ENCODE measurements around the gene RNU5B-1. TPM values are rescaled to one million over a fixed set of nuclear protein-coding genes. Genes with fewer than 3 reads are reported as not detected.

RNU5B-1 gene
- polyA plus RNA-seq, 6 donors from 2014 or later, result not detected

- Mint-ChIP-seq H3K4me1 (peaks cover 24 to 27% (median 24%) of the 10 kb centered on the region in 3 donors), H3K27ac (peak overlapping the region in 1 of 6 donors; percentile 16), H3K4me3 (no peak overlapping the region), H3K27me3 (no peaks in the 10 kb centered on the region), H3K36me3 (peaks cover 0 to 5% of the 10 kb centered on the region in 2 donors), H3K9me3 (no peaks in the 10 kb centered on the region)
- no peak for DNase-seq
- ATAC-seq (ENCODE audit: low read depth in 2 of 2), result no peak
Measured at GRCh38 chr15:65275728-65276126, 28.8 kb upstream of the RNU5B-1 start.

GRCh38 chr15:65277015-65277414, 27.5 kb upstream of the RNU5B-1 start:
- Mint-ChIP-seq H3K9me3 (no peaks in the 10 kb centered on the region), H3K36me3 (peaks cover 0 to 5% of the 10 kb centered on the region in 2 donors), H3K4me3 (no peak overlapping the region), H3K27me3 (no peaks in the 10 kb centered on the region), H3K27ac (peak overlapping the region in 1 of 6 donors; percentile 66), H3K4me1 (peaks cover 26 to 29% (median 27%) of the 10 kb centered on the region in 3 donors)
- ATAC-seq (ENCODE audit: low read depth in 2 of 2) (no peak), DNase-seq (no peak)

- H3K36me3 Mint-ChIP-seq, result peaks cover 0 to 5% of the 10 kb centered on the region in 2 donors
- H3K27me3 Mint-ChIP-seq, result no peaks in the 10 kb centered on the region
- H3K4me3 Mint-ChIP-seq, result no peak overlapping the region
- H3K27ac Mint-ChIP-seq, result peak overlapping the region in 1 of 6 donors; percentile 68
- no peaks in the 10 kb centered on the region for H3K9me3 Mint-ChIP-seq
- ATAC-seq (ENCODE audit: low read depth in 2 of 2) (no peak), DNase-seq (no peak)
- H3K4me1 Mint-ChIP-seq, result peaks cover 23 to 32% (median 27%) of the 10 kb centered on the region in 3 donors
Measured at GRCh38 chr15:65278480-65278879, 26.0 kb upstream of the RNU5B-1 start.

- no peak for DNase-seq
- no peaks in the 10 kb centered on the region for H3K36me3 Mint-ChIP-seq
- H3K4me3 Mint-ChIP-seq, result peak overlapping the region; percentile 82 to 95 (median 91)
- no peaks in the 10 kb centered on the region for H3K27me3 Mint-ChIP-seq
- H3K4me1 Mint-ChIP-seq, result peaks cover 18 to 50% (median 33%) of the 10 kb centered on the region in 3 donors
- no peaks in the 10 kb centered on the region for H3K9me3 Mint-ChIP-seq
- peak overlapping the region; percentile 83 to 95 (median 88) for H3K27ac Mint-ChIP-seq
- ATAC-seq (ENCODE audit: low read depth in 2 of 2), result no peak
Measured at GRCh38 chr15:65285291-65286068, 19.0 kb upstream of the RNU5B-1 start.

GRCh38 chr15:65286069-65286703, 18.3 kb upstream of the RNU5B-1 start:
- ATAC-seq (ENCODE audit: low read depth in 2 of 2) (peak; percentile 17 to 20), DNase-seq (no peak)
- peaks cover 17 to 45% (median 28%) of the 10 kb centered on the region in 3 donors for H3K4me1 Mint-ChIP-seq
- no peaks in the 10 kb centered on the region for H3K27me3 Mint-ChIP-seq
- H3K36me3 Mint-ChIP-seq, result no peaks in the 10 kb centered on the region
- H3K4me3 Mint-ChIP-seq, result peak overlapping the region; percentile 82 to 95 (median 91)
- H3K9me3 Mint-ChIP-seq, result no peaks in the 10 kb centered on the region
- peak overlapping the region; percentile 83 to 95 (median 88) for H3K27ac Mint-ChIP-seq

- Mint-ChIP-seq H3K4me1 (peaks cover 17 to 43% (median 28%) of the 10 kb centered on the region in 3 donors), H3K9me3 (no peaks in the 10 kb centered on the region), H3K36me3 (no peaks in the 10 kb centered on the region), H3K27me3 (no peaks in the 10 kb centered on the region), H3K27ac (peak within 1 kb of the TSS; percentile 84 to 97 (median 94)), H3K4me3 (peak within 1 kb of the TSS; percentile 82 to 95 (median 91))
- DNase-seq, result peak; percentile 95
- peak; percentile 94 for ATAC-seq (ENCODE audit: low read depth in 2 of 2)
Measured at GRCh38 chr15:65286704-65287519, 17.6 kb upstream of the RNU5B-1 start, which contains the start of gene PARP16. TSS of gene PARP16 (minus strand) at chr15:65286883. CDS start at chr15:65286426, 457 bp downstream.

GRCh38 chr15:65287520-65287855, 17.0 kb upstream of the RNU5B-1 start:
- H3K4me1 Mint-ChIP-seq, result peaks cover 17 to 46% (median 30%) of the 10 kb centered on the region in 3 donors
- no peaks in the 10 kb centered on the region for H3K36me3 Mint-ChIP-seq
- H3K9me3 Mint-ChIP-seq, result no peaks in the 10 kb centered on the region
- DNase-seq (no peak), ATAC-seq (ENCODE audit: low read depth in 2 of 2) (peak; percentile 12 to 24)
- peak overlapping the region; percentile 82 to 95 (median 91) for H3K4me3 Mint-ChIP-seq
- H3K27ac Mint-ChIP-seq, result peak overlapping the region; percentile 84 to 97 (median 94)
- no peaks in the 10 kb centered on the region for H3K27me3 Mint-ChIP-seq

GRCh38 chr15:65289261-65289854, 15.1 kb upstream of the RNU5B-1 start:
- Mint-ChIP-seq H3K4me1 (peaks cover 13 to 41% (median 27%) of the 10 kb centered on the region in 3 donors), H3K4me3 (peak overlapping the region in 1 of 8 donors; percentile 54), H3K36me3 (no peaks in the 10 kb centered on the region), H3K9me3 (no peaks in the 10 kb centered on the region), H3K27ac (peak overlapping the region in 1 of 6 donors; percentile 14), H3K27me3 (no peaks in the 10 kb centered on the region)
- ATAC-seq (ENCODE audit: low read depth in 2 of 2) (no peak), DNase-seq (no peak)

GRCh38 chr15:65290228-65290627, 14.2 kb upstream of the RNU5B-1 start:
- Mint-ChIP-seq H3K4me3 (peak overlapping the region in 1 of 8 donors; percentile 31), H3K27me3 (no peaks in the 10 kb centered on the region)
- ATAC-seq (ENCODE audit: low read depth in 2 of 2), result no peak

GRCh38 chr15:65292938-65293518, 11.4 kb upstream of the RNU5B-1 start:
- Mint-ChIP-seq H3K4me3 (peak overlapping the region in 4 of 8 donors; percentile 2 to 49 (median 20)), H3K36me3 (no peaks in the 10 kb centered on the region), H3K27ac (peak overlapping the region in 1 of 6 donors; percentile 14), H3K9me3 (no peaks in the 10 kb centered on the region), H3K27me3 (no peaks in the 10 kb centered on the region), H3K4me1 (peaks cover 15 to 42% (median 27%) of the 10 kb centered on the region in 3 donors)
- DNase-seq, result no peak
- ATAC-seq (ENCODE audit: low read depth in 2 of 2), result no peak

More at GRCh38 chr15:65290228-65290627, 14.2 kb upstream of the RNU5B-1 start:
- no peak for DNase-seq
- peaks cover 13 to 39% (median 27%) of the 10 kb centered on the region in 3 donors for H3K4me1 Mint-ChIP-seq
- no peak overlapping the region for H3K27ac Mint-ChIP-seq
- H3K36me3 Mint-ChIP-seq, result no peaks in the 10 kb centered on the region
- H3K9me3 Mint-ChIP-seq, result no peaks in the 10 kb centered on the region

- peaks cover 10 to 35% (median 21%) of the 10 kb centered on the region in 3 donors for H3K4me1 Mint-ChIP-seq
- peak overlapping the region in 2 of 6 donors; percentile 31 to 88 for H3K27ac Mint-ChIP-seq
Measured at GRCh38 chr15:65298731-65299130, 5.7 kb upstream of the RNU5B-1 start.

GRCh38 chr15:65300924-65301441, 3.5 kb upstream of the RNU5B-1 start:
- peak overlapping the region in 1 of 8 donors; percentile 86 for H3K4me3 Mint-ChIP-seq

More at GRCh38 chr15:65298731-65299130, 5.7 kb upstream of the RNU5B-1 start:
- Mint-ChIP-seq H3K9me3 (peaks cover 0 to 3% (median 0%) of the 10 kb centered on the region in 7 donors), H3K36me3 (no peaks in the 10 kb centered on the region), H3K27me3 (no peaks in the 10 kb centered on the region), H3K4me3 (peak overlapping the region in 5 of 8 donors; percentile 12 to 88 (median 42))
- ATAC-seq (ENCODE audit: low read depth in 2 of 2), result no peak
- no peak for DNase-seq

More at GRCh38 chr15:65300924-65301441, 3.5 kb upstream of the RNU5B-1 start:
- ATAC-seq (ENCODE audit: low read depth in 2 of 2), result no peak
- Mint-ChIP-seq H3K9me3 (peaks cover 0 to 4% (median 0%) of the 10 kb centered on the region in 7 donors), H3K36me3 (no peaks in the 10 kb centered on the region), H3K27ac (peak overlapping the region in 1 of 6 donors; percentile 84), H3K27me3 (no peaks in the 10 kb centered on the region), H3K4me1 (peaks cover 20 to 42% (median 28%) of the 10 kb centered on the region in 3 donors)
- DNase-seq, result no peak

Measured in naive B cell (primary cell).